Stimulated activated CD4-positive, alpha-beta T cell treated with anti-CD3 and anti-CD28 coated beads, Interleukin-15, amount 100 ng/mL, for 24 hours (primary cell): ENCODE results near the gene TYK2.
A peak's percentile ranks its signal among the peaks of the same experiment; 100 is the strongest.
"Not testable (repeated sequence)": the region's sequence is repeated elsewhere in the genome, so short reads cannot be mapped to it uniquely, and the experiment has no call there.

Experiments
- DNase-seq: peaks from one replicate; pipeline ENCODE4 v3.0.0-alpha.2; 2020

Gene TYK2

DNA sequence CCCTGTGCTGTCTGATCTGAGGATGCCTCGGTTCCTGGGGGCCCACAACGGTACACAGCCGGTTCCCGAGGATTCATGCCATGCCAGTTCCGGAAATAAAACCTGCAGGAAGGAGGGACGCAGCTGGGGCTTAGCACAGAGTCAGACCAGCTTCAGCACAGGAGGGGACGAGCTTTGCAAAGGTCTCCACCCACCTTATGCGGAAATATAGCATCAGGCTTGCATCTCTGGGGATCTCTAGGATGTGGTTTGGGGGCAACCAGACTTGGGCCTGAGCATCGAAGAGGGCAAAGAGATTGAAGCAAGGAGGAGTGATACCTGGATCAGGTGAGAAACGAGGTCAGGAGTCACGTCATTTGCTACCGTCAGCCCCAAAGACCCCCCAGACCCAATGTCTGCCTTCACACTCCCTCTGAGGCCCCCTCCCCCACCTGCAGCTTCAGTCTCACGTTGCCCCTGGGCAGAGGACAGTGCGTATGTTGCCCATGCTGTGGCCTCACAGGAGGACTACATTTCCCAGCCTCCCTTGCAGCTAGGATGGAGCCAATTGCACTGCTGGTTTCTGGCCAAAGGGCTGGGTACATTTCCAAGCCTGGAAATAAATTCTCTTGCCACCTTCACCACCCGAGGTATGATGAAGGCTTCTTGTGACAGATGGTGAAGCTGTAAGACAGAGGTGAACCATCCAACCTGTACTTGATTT, 12.1 kb downstream of the TYK2 start:
- no peak for DNase-seq

DNA sequence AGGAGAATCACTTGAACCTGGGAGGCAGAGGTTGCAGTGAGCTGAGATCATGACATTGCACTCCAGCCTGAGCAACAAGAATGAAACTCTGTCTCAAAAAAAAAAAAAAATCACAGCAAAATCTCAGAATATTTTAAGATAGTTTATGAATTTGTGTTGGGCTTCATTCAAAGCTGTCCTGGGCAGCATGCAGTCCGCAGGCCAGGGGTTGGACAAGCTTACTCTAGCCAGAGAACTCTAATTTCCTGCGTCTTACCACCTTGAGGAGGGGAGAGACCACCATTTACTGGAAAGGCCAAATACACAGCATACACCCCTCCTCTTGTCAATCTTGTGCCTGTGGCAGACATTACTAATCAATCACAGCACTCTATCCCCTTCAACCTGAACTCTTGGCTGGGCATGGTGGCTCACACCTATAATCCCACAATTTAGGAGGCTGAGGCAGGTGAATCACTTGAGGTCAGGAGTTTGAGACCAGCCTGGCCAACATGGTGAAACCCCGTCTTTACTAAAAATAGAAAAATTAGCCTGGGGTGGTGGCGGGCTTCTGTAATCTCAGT, 13.3 kb downstream of the TYK2 start:
- DNase-seq, result not testable (repeated sequence)

DNA sequence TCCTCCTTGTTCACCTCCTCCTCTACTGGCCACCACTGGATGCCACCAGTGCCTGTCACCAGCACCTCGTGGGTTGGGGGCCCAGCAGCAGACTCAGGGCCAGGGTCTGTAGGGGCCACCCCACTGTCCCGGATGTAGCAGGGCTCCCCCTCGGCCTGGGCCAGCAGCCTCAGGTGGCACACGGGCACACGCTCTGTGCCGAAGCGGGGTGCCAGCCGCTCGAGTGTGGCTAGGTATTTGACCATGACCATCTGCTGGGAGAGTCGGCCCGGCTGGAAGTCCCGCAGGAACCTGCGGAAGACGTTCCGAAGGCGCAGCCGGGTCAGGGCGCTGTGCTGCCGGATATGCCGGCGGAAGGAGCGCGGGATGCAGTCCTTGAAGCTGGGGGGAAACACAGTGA, 14.9 kb downstream of the TYK2 start:
- no peak for DNase-seq

DNA sequence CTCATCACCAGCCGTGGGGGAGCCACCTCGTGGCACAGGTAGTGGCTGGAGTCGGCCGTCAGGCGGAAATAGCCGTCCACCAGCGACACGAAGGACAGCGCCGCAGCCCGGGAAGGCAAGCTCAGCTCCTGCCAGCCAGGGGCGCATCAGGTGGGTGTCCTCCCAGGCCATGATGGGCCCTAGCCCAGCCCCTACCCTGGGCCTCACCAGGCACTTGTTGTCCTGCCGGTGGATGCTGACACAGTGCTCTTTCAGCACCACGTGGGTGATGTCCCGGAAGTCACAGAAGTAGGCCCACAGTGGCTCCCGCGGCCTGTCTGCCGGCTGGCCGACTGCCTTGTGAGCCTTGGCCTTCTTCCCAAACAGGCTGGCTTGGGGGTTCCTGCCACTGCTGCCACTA, 15.7 kb downstream of the TYK2 start:
- no peak for DNase-seq

DNA sequence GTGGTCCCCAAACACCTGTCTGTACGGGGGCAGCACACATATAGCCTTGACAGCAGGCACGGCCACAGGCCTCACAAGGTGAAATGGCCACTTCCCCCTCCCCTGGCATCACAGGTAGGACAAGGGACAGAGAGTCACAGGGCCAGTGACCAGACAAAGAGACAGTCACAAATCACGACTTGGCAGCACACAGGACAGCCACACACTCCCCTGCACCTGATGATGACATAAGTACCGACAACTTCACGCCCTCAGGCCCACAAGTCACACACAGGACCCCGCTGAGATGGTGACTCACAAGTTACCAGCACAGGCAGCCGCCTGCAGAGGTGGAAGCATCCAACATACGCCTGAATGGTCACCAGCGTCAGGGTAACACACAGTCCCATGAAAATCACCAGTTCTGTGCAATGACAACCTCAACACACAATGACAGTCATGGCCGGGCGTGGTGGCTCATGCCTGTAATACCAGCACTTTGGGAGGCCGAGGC, 16.5 kb downstream of the TYK2 start:
- no peak for DNase-seq

GRCh38 chr19:10362259-10362658, 18.1 kb downstream of the TYK2 start:
- DNase-seq, result no peak

DNA sequence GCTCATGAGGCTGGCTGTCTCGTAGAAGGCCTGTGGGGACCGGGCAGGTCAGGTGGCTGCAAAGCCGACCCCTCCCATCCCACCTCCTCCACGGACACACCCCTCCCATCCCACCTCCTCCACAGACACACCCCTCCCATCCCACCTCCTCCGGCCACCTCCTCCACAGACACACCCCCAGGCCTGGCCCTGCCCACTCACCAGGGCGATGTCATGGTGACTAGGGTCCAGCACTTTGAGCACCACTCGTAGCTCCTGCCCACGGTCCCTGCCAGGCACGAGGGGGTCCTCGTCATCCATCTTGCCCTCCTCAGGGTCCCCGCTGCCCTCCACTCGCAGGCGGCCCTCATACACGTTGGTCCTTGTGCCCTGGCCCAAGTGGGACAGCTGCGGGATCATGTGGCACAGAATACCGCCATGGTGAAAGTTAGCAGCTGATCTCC, 18.8 kb downstream of the TYK2 start:
- no peak for DNase-seq

DNA sequence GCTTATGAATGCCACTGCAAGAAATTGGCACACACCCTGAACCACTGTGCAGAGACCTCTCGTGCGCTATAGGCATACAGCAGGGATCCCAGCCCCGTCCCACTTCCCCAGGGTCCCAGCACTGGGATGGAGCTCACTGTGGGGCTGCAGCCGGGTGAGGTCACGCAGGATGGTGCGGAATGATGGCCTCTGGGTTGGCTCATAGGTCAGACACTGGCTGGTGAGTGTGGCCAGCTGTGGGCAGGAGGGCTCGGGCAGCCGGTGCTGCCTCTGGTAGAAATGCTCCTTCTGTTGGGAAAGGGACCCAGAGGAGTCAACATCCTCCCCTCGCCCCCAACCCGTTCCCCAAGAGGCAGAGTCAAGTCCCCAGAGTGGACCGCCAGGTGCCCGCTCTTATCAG, 23.9 kb downstream of the TYK2 start:
- DNase-seq, result no peak

DNA sequence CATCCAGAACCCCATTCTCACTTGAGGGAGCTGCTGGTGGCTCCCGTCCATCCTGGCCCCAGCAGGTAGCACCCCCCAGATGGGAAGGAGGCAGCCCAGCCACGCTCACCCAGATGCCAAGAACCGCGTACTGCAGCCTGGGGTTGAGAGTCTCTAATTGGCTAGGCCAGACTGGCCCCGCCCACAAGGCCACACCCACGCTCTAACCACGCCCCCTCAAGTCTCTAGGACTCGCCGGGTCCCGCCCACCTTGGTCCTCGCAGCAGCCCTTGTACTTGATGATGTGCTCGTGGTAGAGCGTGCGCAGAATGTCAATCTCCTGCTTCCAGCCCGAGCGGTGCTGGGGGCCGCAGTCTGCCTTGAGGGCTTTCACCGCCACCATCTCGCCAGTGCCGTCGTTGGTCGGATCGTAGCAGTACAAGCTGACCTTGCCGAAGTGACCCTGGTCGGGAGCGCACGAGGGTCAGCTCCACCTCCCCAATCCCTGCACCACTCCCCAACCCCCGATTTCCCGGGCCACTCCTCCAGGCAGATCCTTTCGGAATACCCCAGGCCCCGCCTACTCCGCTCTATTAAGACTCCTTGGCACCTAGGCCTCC, 26.5 kb downstream of the TYK2 start:
- peak; percentile 73 for DNase-seq

DNA sequence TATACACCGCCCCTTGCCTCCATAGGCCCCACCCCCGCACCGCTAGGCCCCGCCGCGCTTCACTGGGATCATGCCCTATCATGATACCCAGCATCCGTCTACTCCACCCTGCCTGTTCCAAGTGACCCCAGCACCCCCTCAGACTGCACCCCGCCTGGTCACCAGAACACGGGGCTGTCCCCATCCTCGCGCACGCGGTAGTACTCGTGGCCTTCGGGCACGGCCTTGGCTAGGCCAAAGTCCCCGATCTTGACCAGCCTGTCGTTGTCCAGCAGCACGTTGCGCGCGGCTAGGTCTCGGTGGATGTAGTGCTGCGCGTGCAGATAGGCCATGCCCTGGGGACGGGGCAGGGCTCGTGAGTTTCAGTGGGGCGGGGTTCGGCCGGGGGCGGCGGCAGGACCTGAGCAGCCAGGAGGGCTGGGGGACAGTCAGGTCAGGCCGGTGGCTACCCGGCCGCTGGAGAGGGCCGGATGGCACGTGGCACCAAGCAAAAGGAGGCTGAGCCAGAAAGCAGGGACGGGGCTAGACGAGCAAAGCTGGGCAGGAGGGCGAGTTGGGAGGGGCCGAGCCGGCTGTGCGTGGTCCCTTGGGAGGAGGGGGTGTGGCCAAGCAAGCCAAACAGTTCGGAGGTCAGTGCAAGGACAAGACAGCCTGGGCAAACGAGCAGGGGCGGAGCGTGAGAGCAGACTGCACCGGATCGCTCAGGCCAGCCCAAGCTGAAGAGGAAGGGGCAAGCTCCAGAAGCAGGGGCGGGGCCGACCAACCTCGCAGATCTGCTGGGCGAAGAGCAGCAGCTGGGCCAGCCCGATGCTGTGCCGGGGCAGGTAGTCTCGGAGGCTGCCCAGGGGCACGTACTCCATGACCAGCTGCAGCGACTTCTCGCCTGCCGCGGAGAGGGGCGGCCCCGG, 27.4 kb downstream of the TYK2 start:
- DNase-seq, result no peak

- no peak for DNase-seq
These were observed 33.9 kb downstream of the TYK2 start for GRCh38 chr19:10346509-10346908.

DNA sequence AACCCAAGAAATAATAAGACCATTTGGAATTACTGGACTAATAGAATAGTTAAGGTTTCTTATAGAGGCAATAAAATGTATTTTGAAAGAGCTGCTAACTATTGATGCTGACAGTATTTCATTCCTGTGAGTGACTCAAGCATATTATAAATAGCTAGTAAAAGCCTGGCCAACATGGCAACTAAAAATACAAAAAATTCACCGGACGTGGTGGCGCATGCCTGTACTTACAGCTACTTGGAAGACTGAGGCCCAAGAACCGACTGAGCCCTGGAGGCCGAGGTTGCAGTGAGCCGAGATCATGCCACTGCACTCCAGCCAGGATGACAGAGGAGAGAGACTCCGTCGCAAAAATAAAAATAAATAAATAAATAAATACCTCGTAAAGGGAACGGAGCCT, 35.6 kb downstream of the TYK2 start:
- no peak for DNase-seq

GRCh38 chr19:10343495-10343894, 36.9 kb downstream of the TYK2 start:
- no peak for DNase-seq

DNA sequence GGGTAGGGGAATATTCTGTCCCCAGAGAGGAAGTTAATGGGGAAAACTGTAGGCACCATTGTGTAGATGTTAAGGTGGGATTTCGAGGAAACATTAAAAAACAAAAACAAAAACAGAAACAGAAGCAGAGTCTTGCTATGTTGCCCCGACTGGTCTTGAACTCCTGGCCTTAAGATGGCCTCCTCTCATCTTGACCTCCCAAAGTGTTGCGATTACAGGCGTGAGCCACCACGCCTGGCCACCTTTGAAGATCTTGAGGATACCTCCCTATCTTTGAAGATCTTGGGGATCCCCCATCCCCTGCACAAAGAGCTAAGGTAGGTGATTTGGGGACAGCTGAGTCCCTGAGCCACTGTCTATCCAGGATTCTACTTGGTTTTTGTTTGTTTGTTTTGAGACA, 40.4 kb downstream of the TYK2 start:
- DNase-seq, result no peak

DNA sequence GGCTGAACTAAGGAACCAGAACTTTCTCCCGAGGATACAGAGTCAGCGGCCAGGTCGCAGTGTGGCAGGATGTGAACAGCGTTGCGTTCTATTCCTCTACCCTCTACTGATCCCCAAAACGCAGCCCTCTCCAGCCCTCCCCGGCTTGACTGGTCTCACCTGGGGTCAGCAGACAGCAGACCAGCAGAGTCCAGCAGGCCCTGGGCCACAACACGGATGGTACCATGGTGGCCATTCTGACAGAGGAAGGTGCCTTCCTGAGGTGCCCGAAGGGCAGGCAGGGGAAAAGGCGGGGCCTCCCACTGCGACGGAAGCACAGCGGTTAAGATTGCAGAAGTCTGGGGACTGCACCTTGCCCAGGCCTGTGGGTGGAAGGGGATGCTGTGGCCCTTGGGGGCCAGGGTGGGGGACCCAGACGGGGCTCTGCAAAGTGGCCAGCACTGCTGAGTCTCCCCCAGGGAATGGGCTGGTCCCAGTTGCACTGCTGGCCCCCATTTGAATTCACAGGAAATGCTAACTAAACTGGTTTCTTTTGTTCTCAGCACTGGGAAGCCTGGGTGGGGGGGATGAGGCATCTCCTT, 40.9 kb downstream of the TYK2 start, which contains the start of gene ICAM3:
Gene ICAM3, minus strand, starts transcription at position 245 of the 581 bp plus-strand sequence. Its CDS starts 10 bp downstream, at position 235.
- peak; percentile 82 for DNase-seq

GRCh38 chr19:10338940-10339339, 41.4 kb downstream of the TYK2 start:
- peak; percentile 29 for DNase-seq

- DNase-seq, result not testable (repeated sequence)
These were observed 43.6 kb downstream of the TYK2 start for GRCh38 chr19:10336725-10337124.

- DNase-seq, result no peak
These were observed 44.9 kb downstream of the TYK2 start for GRCh38 chr19:10335352-10335985.

DNA sequence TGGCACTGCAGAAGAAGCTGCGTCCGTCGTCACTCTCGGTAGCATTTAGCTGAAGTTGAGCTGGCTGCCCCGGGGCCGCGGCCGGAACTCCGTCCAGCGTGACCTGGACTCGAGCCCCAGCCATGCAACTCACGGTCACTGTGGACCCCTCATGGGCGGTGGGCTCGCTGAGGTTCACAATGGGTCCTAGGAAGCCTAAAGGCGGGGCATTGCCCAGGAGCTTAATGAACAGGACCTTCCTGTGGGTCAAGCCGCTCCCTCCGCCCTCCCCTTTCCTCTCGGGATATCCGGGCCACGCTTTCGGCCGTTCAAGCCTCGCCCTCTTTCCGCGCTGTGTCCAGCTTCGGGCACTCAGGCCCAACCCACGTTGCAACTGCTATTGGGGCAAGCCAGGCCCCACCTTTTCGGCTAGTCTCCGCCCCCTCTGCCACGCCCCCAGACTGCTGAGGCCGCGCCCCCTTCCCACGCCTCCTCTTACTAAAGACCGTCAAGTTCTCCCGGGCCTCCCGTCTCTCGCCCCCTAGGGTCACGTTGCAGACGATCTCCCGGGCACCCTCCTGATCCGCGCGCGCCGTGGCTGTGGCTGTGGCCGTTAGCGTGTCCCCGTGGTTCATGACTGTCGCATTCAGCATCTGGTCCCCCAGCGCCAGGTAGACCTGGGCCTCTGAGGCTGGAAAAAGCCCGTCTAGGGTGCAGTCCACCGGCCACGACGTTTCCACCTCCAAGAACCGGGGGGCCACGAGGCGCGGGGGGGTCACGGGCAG, 45.6 kb downstream of the TYK2 start:
- DNase-seq, result peak; percentile 77

DNA sequence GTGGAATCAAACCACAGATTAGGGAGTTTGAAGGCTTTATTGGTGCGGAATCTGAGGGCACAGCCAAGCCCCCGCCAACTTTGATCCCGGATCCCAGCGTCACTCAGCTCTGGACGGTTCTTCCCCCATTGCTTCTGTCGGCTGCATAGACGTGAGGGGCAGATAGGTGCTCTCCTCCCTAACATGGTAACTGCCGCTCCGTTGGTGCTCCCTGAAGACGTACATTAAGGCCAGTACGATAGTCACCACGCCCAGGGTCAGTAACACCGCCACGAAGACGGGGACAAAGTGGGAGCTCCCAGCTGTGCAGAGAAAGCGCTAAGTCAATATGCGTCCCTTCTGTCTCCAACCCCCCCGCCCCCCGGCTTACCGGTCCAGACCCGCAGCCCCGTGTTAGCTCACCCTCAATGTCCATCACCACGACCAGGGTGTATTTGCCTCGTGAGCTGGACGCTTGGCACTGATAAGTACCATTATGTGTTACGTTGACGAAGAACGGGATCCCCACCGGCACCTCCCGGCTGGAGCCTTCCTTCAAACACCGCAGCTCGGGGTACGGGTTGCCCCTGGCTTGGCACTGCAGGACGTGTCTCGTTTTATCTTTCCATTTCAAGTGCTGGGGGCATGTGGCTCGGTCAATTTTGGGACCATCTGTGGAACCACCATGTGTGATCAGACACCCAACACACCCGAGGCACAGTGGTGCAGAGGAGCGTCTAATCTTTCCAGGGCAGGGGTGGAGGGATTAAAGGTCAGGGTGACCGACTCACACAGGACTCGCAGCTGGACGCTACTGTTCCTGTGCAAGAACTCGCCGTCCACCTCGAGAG, 46.4 kb downstream of the TYK2 start:
- DNase-seq, result no peak
